SIG-M5 (cell line): ENCODE measurements around the gene USP46.

Experiments used
- DNase-seq: peaks from one replicate; lab custom pipeline; 2025; lab: John Stamatoyannopoulos, UW

Gene USP46

GRCh38 chr4:52659001-52659721 lies at the start of gene USP46:
Gene USP46 (minus strand): TSS chr4:52659301. CDS start chr4:52659150, 151 bp downstream.
- DNase-seq: no peak

- no peak for DNase-seq
Measured at GRCh38 chr4:52704661-52705060, 45.6 kb upstream of the USP46 start.

GRCh38 chr4:52704133-52704532 lies 45.0 kb upstream of the USP46 start:
- DNase-seq: no peak

- no peak for DNase-seq
Measured at GRCh38 chr4:52701207-52701606, 42.1 kb upstream of the USP46 start.

GRCh38 chr4:52694936-52695335 lies 35.8 kb upstream of the USP46 start:
- DNase-seq: no peak

DNA sequence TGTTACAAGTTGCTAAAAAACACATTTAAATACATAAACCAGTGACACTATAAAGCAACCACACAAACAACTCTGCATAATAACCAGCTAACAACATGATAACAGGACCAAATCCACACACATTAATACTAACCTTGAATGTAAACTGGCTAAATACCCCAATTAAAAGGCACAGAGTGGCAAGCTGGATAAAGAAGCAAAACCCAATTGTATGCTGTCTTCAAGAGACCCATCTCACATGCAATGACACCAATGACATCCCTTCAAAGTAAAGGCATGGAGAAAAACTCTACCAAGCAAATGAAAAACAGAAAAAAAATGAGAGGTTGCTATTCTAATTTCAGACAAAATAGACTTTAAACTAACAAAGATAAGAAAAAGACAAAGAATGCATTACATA lies 34.4 kb upstream of the USP46 start:
- DNase-seq: no peak

- DNase-seq: no peak
Measured at GRCh38 chr4:52689096-52689495, 30.0 kb upstream of the USP46 start.

- DNase-seq: no peak
Measured at GRCh38 chr4:52687696-52688095, 28.6 kb upstream of the USP46 start.

DNA sequence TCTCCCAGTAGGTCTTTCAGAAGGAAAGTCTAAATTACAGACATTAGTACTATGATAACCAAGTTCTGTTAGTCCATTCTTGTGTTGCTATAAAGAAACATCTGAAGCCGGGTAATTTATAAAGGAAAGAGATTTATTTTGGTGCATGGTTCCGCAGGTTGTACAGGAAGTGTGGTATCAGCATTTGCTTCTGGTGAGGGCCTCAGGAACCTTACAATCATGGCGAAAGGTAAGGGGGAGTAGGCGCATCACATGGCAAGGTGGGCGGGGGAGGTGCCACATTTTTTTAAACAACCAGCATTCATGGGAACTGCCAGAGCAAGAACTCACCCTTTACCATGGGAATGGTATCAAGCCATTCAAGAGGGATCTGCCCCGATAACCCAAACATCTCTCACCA lies 26.2 kb upstream of the USP46 start:
- no peak for DNase-seq

GRCh38 chr4:52684896-52685295 lies 25.8 kb upstream of the USP46 start:
- no peak for DNase-seq

DNA sequence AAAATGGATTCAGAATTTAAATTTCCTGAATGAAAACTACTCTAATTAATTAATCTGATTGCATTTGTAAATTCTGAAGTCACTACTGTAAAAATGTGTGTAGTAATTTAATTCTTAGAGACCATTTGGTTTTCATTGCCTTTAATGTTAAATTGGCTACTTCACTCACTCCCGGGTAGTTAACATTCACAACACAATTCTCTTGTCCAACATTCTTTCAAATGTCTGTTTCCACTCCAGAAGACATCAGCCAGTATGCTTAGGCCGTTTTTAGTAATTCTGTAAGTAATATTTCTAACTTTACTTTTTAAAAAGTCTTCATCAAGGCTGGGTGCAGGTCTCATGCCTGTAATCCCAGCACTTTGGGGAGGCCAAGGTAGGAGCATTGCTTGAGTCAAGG lies 21.3 kb upstream of the USP46 start:
- DNase-seq: no peak

DNA sequence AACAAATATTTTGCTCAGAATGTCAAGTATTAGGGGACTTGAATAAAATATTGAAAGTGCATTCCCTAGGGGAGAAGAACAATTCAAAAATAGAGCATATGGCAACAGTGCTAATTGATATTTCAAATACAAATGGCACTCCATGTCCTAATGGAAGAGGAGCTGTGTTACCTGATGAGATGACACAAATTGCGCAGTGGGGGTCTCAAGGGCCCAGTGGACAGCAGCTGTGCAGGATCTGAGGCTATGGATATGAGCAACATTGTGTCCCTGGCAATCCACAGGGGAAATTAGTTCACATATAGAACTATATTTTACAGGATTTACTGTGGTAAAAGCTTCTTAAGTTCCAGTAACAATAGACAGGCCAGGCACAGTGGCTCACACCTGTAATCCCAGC lies 17.4 kb upstream of the USP46 start:
- DNase-seq: no peak

DNA sequence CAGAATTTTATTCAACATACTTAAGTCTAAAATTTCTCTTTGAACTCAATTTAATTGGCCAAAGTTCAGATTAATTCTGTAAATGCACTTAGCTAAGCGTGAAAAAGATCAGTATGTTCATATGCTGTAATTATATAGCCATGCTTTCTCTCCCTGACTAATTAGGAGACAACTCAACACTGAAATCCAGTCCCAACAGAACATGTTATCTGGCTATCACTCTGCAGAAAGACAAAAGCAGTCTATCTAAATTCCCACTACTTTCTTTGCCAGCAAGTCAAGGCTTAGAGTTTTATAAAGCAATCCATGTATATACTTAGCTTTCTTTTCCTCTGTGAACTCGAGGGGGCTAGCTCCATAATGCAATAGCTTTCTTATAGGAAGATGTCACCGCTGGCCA lies 16.0 kb upstream of the USP46 start:
- no peak for DNase-seq

DNA sequence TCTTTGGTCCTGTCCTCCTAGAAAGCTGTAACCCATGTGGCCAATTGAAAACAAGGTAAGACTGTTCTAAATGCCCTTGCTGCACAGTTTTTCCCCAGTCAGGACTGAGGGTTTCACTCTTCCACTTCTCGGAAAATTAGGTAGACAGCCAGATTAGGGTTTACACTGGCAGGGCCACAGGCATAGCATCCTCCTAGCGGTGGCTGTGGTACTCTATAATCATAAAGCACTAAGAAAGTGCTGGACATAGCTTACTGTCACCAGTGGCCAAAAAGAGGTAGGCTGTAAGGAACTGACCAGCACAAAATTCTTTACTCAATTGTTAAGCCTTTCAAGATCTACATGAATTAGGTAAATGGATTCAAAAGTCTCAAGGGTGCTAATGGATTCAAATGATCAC lies 11.6 kb upstream of the USP46 start:
- no peak for DNase-seq

DNA sequence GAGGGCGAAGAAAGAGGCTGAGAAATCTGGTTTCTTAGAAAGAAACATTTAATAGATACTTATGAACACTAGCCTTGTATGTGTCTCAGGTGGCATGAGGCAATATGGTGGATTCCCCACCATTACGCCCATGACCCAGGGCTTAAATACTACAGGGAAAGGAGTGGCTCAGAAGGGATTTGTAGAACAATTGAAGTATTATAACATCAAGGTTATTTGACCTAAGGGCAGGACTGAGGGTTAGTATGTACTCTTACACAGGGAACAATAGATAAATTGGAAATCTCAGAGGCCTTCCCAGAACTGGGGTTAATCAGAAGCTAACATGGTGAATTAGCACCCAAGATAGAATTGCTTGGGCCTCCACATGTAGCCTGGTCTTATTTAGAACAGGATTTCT lies 11.0 kb upstream of the USP46 start:
- no peak for DNase-seq

DNA sequence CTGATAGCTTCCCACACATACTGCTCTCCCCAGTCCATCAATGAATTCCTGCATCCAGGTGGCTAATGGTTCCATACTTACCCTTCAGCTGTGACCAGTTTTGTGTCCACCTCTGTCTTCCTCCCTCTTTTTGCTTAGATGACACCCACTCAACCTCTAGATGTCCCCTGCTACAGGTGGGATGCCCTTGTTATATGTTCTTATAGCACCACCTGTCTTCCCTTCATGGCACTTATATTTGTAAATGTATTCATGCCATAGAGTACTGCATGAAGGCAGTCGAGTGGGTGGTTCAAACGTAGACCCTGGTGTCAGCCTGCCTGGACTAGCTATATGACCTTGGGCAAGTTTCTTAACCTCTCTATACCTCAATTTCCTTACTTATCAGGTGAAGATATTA lies 6.5 kb upstream of the USP46 start:
- no peak for DNase-seq

DNA sequence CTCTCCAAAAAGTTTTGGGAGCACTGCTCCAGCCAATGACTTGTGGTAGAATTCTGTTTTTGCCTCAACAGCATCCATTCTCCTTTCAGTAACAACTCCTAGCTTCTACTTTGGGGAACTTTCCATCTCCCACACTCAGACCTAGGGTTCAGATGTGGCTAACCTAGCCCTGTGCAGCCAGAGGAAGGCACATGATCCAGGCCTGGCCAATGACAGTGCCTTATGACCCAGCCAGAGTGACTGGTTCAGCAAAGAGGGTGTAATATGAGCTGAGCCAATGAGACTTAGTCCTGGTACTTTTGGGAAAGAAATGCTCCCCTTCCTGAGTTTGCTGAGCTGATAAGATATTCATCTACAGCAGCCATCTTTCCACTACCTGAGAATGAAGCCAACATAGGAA lies 5.4 kb upstream of the USP46 start:
- DNase-seq: no peak

DNA sequence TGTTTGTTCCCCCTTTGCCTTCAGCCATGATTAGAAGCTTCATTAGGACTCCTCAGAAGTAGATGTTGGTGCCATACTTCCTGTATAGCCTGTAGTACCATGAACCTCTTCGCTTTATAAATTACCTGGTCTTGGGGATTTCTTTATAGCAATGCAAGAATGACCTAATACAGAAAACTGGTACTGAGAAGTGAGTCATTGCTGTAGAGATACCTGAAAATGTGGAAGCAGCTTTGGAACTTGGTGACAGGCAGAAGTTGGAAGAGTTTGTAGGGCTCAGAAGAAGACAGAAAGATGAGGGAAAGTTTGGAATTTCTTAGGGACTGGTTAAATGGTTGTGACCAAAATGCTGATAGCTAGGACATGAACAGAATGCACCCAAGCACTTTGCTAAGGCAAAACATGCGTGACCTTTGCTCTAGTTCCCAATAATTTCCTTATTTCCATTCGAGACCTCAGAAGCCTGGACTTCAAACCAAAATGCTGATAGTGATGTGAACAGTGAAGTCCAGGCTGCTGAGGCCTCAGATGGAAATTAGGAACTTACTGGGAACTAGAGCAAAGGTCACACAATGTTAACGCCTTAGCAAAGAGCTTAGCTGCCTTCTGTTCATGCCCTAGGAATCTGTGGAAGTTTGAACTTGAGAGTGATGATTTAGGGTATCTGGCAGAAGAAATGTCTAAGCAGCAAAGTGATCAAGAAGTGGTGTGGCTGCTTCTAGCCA lies 3.0 kb upstream of the USP46 start:
- no peak for DNase-seq

DNA sequence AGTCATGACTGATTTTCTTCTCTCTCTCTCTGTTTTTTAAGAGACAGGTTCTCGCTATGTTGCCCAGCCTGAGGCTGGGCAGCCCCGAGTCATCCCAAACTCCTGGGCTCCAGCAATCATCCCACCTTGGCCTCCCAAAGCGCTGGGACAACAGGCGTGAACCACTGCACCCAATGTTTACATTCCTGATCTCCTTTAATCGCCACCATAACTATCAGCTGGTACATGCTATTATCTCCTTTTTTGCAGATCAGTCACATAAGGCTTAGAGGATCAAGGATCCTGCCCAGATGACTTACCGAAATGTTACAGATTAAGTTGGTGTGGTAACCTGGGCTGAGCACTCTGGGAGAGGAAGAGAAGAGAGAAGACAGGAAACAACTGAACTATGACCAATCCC lies 1.5 kb upstream of the USP46 start:
- no peak for DNase-seq

- no peak for DNase-seq
Measured at GRCh38 chr4:52659722-52660261, 691 bp upstream of the USP46 start.

DNA sequence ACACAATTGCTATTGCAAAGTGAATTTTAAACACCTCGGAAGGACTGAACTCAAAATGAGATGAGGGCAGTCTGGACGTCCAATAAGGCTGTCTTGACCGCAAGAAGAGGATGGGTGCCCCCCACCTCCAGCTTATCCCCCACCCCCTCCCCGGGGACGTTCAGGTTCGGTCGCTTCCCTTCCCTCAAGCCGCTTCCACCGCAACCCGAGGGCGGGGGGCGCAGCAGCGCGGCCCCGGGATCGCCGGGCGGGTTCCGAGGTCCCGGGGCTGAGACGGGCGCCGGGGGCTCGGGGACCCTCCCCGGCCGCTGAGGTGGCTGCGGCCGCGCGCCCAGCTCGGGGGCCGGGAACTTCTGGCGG lies 480 bp downstream of the USP46 start:
- no peak for DNase-seq

DNA sequence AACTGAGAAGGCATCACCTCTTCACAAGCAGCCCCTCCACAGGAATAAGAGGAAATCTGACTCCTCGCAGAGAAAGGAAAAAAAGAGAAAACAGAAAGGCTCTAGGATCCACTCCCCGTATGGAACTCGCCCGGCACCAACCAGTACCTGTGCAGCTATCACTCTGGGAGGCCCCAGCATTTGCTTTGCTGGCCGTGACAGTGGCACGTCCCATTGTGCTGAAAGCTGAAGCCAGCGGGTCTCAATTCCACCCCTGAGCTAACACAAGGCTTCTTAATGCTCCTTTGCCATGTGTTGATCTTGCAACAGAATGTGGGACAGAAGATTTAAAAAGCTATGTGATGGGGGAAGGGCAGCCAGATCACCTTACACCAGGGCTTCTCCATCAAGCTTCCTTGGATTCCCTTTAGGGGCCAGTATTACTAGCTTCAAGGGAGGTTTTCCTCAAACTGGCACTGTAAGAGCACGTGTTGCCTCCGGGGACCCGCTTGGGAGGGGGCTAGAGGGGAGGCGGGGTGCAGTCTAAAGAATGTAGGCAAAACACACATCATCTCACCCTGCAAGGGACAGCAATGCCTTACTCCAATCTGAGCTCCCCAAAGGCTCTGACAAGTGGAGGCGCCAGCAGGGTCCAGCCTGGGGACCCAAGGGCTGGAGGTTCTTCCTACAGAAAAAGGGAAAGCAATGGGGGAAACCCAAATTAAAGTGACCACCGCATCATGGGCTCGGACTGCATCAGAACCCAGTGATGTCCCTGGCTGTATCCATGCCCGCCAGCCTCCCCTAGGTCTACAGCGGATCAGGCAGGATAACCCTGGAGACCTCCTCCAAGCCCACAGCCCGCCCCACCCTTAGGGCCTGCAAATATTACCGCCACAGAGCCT lies 1.2 kb downstream of the USP46 start:
- no peak for DNase-seq

DNA sequence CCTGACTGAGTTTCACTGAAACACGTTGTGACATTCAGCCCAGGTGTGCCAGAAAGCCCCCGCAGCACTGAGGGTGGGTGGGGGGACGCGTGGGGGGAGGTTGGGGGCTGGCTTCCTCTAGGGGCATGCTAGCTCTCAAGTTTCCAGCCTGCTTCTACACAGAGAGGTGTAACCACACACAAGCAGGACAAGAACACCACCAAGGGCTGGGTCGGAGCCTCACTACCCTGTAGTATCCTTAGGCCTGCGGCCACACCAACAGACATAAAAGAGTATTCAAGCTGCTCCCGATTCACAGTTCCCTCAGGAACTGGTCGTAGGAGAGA lies 1.8 kb downstream of the USP46 start:
- no peak for DNase-seq
